Right renal pelvis (tissue), 4 donors: ENCODE measurements around the gene OR4B1. TPM values are rescaled to one million over a fixed set of nuclear protein-coding genes. Genes with fewer than 3 reads are reported as not detected.
"Not testable (repeated sequence)": the region's sequence is repeated elsewhere in the genome, so short reads cannot be mapped to it uniquely, and the experiment has no call there.

Source experiments
- DNase-seq, 4 donors: peaks; one replicate each; pipeline ENCODE4 v3.0.0-alpha.2; 2013; ENCODE audit warnings: low read depth in 4 of 4, low spot score in 3 of 4, missing footprints in 1 of 4
- polyA plus RNA-seq, 4 donors: library from polyadenylated mRNA; unstranded; fragments of 120-200 nt; gene quantifications; one replicate each; pipeline ENCODE4 v1.2.1, GENCODE V29; 2013; ENCODE audit not compliant: insufficient read length in 4 of 4

OR4B1 gene
- not detected for polyA plus RNA-seq

- DNase-seq = no peak
These were observed at the start of gene OR4B1 for GRCh38 chr11:48216510-48216909. OR4B1 (plus strand) TSS chr11:48216810; CDS start chr11:48216810, 0 bp downstream.

- no peak for DNase-seq
These were observed 49.2 kb upstream of the OR4B1 start for GRCh38 chr11:48167380-48167779.

GRCh38 chr11:48168815-48169214 lies 47.8 kb upstream of the OR4B1 start:
- DNase-seq = no peak

GRCh38 chr11:48169259-48169658 lies 47.4 kb upstream of the OR4B1 start:
- DNase-seq = no peak

- DNase-seq = no peak
These were observed 46.9 kb upstream of the OR4B1 start for GRCh38 chr11:48169717-48170116.

GRCh38 chr11:48170241-48171233 lies 46.1 kb upstream of the OR4B1 start:
- no peak for DNase-seq

- DNase-seq = peak in 1 of 4 donors; percentile 42
These were observed 43.6 kb upstream of the OR4B1 start for GRCh38 chr11:48172818-48173609.

GRCh38 chr11:48177661-48178060 lies 38.9 kb upstream of the OR4B1 start:
- no peak for DNase-seq

GRCh38 chr11:48180627-48181026 lies 36.0 kb upstream of the OR4B1 start:
- DNase-seq = no peak

- no peak for DNase-seq
These were observed 33.6 kb upstream of the OR4B1 start for GRCh38 chr11:48182860-48183526.

- no peak for DNase-seq
These were observed 32.2 kb upstream of the OR4B1 start for GRCh38 chr11:48184452-48184851.

- not testable (repeated sequence) for DNase-seq
These were observed 25.5 kb upstream of the OR4B1 start for GRCh38 chr11:48190906-48191654.

- DNase-seq = no peak
These were observed 22.7 kb upstream of the OR4B1 start for GRCh38 chr11:48193876-48194275.

- no peak for DNase-seq
These were observed 8.7 kb upstream of the OR4B1 start for GRCh38 chr11:48207881-48208280.

- no peak for DNase-seq
These were observed 6.6 kb upstream of the OR4B1 start for GRCh38 chr11:48210052-48210451.

GRCh38 chr11:48228761-48229160 lies 12.2 kb downstream of the OR4B1 start:
- DNase-seq = no peak

- not testable (repeated sequence) for DNase-seq
These were observed 13.4 kb downstream of the OR4B1 start for GRCh38 chr11:48230057-48230456.

- DNase-seq = no peak
These were observed 21.1 kb downstream of the OR4B1 start for GRCh38 chr11:48237727-48238126.

GRCh38 chr11:48242501-48242900 lies 25.9 kb downstream of the OR4B1 start:
- no peak for DNase-seq

GRCh38 chr11:48244804-48245203 lies 28.2 kb downstream of the OR4B1 start, which contains the start of gene OR4X2:
OR4X2 (plus strand) TSS chr11:48245104; CDS start chr11:48245104, 0 bp downstream.
- DNase-seq = no peak
